ENCODE data around the gene CARD11.
"Not testable (repeated sequence)": the region's sequence is repeated elsewhere in the genome, so short reads cannot be mapped to it uniquely, and the experiment has no call there.

The CARD11 gene

DNA sequence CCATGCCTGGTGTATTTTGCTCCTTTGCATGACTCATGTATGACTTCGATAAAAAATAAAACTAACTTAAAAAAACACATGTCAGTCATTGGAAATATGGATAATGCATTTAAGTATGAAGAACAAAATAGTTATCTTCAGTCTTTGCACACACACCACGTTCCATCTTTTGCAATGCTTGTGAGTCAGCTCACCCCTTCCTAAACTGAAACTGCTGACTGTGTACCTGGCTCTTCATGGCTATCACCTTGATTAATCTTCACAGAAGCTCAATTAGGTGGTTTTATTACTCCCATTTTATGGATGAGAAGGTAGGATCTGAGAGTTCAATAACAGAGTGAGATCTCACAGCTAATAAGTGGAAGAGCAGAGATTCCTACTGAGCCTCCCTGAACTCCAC, 79.5 kb downstream of the CARD11 start:
- no peak for DNase-seq (ENCODE audit: low read depth, low spot score)

DNA sequence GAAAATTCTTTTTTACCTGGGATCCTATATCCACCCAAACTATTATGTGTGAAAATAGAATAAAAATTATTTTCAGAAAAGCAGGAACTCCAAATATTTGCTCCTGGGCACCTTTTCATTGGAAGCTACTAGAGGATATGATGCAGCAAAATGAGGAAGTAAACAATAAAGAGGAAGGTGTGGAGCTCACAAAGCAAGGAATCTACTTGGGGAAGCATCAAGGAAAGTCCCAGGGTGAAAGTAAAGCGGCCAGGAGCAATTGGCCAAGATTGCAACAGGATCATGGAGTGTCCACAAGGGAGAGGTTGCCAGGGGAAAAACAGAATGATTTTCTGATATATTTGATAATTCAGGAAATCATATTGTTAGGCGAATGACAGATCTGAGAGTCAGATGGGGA, 80.8 kb downstream of the CARD11 start:
- DNase-seq (ENCODE audit: low read depth, low spot score): no peak

DNA sequence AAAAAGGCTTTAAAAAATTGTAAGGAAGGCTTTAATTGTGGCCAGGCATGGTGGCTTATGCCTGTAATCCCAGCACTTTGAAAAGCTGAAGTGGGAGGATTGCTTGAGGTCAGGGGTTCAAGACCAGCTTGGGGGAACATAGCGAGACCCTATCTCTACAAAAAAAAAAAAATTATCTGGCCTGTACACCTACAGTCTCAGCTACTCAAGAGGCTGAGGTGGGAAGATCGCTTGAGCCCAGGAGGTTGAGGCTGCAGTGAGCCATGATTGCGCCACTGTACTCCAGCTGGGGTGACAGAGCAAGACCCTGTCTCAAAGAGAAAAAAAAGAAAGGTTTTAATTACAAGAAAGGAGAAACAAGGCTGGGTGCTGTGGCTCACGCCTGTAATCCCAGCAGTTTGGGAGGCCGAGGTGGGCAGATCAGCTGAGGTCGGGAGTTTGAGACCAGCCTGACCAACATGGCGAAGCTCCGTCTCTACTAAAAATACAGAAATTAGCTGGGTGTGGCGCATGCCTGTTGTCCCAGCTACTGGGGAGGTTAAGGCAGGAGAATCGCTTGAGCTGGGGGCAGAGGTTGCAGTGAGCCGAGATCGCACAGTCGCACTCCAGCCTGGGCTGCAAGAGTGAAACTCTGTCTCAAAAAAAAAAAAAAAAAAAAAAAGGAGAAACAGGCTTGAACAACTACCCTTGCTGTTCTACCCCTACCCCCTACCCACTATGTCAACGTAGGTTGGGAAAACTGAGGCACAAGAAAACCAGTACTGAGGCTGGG, 83.7 kb downstream of the CARD11 start:
- no peak for DNase-seq (ENCODE audit: low read depth, low spot score)

DNA sequence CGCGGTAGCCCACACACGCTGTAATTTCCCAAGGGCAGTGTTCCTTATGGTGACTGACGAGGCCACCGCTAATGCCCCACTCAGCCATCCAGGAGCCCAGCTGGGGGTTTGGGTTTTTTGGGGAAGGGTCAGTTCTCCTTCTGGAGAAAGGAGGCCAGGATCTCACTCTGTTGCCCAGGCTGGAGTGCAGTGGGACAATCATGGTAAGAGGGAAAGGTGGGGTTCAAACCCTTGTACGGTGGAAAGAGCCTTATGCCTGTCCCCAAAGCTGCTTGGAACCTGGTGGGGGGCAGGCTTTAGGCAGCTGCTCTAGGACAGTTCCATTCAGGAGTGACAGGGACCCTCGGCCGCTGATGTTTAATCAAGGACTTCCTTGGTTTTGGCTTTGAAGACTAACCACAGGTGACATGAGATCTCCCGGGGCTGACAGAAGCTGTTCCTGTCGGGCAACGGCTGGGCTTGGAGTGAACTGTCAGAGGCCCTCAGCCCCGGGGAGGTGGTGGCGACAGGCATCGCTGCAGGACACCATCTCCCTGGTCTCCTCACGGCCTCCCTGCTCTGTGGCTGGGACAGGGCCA, 84.5 kb downstream of the CARD11 start:
- no peak for DNase-seq (ENCODE audit: low read depth, low spot score)

DNA sequence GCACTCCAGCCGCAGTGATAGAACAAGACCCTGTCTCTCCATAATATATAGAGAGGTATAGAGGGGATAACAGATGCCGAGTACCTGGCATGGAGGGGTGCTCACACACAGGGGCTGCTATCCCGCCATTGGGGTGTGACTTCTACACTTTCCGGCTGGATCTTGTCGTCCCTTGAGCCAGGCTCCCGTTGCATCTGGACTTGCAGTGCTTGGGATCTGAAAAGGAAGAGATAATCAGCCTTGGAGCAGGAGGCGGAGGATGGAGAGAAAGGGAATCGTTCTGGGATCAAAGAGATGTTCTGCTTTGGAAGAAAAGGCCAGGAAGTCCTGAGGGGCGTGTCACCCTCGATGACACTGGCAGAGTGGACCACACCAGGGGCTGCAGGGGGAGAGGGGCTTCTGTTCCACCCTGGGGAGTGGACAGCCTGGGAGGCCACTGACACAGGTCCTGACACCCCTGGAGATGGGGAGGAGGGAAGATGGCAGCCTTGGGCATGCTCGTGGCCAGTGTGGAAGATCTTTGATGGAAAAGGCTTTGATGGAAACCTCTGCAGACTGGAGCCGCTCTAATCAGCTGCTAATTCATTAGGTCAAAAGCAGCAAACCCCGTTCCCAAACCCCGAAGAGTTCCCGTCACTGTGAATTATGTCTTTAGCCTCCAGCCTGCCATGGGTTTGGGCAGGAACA, 85.1 kb downstream of the CARD11 start:
- DNase-seq (ENCODE audit: low read depth, low spot score): no peak

DNA sequence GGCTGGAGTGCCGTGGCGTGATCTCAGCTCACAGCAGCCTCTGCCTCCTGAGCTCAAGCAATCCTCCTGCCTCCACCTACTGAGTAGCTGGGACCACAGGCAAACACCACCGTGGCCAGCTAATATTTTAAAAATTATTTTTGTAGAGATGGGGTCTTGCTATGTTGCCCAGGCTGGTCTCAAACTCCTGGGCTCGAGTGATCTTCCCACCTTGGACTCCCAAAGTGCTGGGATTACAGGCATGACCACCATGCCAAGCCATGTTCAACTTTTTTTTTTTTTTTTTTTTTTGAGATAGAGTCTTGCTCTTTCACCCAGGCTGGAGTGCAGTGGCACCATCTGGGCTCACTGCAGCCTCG, 86.3 kb downstream of the CARD11 start:
- DNase-seq (ENCODE audit: low read depth, low spot score): not testable (repeated sequence)

DNA sequence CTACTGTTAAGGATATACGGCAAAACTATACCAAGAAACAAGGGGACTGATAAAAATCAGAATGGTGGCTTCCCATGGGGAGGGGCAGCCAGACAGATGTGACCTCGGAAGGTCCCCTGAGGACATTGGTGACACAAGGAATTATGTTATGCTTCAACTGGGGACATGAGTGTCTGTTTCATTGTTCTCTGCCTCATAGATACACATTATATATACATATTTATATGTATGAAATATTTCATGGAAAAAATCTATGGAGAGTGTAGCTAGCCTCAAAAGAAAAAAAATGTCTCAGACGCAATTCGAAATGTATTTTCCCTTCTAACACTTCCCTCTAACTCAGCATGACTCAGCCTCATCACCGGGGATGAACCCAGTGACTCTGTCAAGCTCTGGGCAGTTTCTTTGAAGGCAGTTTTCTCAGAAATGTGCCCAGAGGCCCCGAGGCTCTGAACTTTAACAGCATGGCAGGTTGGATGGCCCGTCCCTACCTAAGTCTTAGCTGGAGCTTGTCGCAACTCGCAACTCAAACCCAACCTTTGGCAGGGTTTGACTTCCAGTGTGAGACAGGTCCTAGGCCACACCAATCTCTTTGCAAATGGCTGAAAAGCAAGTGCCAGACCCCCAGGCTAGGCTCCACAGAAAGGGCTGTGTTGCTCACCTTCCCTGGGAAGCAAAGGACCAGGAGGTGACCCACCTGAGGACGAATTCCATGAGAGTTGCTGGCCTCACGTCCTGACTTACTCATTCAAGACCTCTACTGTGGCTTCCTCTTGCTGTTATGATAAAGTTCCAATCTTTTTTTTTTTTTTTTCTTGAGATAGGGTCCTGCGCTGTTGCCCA, 86.9 kb downstream of the CARD11 start:
- DNase-seq (ENCODE audit: low read depth, low spot score): no peak

DNA sequence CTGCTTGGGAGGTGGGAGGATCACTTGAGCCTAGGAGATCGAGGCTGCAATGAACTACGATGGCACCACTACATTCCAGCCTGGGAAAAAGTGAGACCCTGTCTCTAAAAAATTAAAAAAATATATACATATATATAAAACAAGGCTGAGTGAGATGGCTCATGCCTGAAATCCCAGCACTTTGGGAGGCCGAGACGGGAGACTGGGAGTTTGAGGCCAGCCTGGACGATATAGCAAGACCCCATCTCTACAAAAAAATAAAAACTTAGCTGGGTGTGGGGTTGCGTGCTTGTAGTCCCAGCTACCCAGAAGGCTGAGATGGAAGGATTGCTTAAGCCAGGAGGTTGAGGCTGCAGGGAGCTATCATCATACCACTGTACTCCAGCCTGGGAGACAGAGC, 87.6 kb downstream of the CARD11 start:
- DNase-seq (ENCODE audit: low read depth, low spot score): no peak

DNA sequence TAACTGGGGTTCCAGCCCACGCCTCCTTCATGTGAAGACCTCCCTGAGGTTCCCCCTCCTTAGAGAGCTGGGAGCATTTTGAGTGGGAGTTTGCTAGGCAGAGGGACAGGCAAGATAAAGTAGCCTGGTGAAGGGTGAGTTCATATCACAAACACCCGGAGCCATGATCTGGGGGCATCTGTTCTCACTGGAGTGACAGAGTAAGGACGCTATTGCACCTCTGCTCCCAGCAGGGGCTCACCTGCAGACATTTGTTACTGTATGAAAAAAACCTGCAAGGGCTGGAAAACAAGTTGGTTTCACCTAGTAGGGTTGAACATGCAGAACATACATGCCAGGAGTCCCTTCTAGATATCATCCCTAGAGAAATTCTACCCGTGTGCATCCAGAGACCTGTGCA, 88.4 kb downstream of the CARD11 start:
- DNase-seq (ENCODE audit: low read depth, low spot score): no peak

DNA sequence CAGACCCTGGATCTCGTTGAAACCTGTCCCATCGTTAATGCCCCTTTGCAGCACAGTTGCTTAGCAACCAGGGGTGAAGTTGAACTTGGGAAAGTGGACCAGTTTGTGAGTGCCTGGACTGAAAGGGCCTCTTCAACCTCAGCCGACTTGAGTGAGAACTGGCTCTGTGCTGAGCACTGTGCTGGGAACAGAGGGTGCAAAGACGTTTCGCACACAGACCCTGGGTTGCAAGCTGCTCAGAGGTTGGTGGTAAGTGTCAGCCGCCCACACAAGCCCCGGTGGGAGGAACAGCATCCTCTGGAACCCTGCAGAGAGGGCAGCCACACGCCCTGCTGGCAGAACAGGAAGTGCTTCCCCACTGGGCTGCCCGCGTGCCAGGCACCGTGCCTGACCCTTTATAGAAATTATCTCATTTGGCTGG, 89.2 kb downstream of the CARD11 start:
- DNase-seq (ENCODE audit: low read depth, low spot score): no peak

DNA sequence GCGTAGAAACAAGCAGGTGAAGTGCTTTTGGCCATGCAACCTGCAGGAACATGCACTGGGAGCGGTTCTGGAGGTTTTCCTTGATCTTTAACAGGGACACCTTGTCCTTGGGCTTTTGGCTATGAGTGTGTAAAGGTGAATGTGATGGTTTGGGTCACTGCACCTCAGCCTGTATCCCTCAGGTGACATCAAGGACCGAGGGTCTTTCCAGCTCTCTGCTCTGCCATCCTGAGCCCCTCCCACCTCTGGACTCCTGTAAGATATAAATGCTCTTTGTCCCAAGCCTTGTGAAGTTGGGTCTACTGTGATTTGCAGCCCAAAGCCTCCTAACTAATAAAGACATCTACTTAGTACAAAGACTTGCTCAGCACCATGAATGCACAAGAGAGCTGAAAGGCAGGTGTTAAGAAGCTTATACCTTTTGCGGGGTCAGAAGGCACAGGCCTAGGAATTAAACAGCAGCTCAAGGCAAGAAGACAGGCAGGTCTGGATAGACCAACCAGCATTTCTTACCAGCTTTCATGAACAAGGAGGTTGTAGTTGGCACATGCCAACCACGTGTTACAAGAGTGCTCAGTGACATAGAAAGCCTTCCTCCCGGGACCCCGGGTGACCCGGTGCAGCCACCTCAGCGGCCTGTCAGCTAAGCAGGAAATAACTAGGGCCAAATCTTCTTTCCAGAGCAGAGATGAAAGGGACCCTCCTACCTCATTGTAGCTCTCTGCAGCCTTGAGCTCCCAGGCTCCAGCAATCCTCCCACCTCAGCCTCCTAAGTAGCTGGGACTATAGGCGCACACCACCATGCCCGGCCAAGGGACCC, 89.9 kb downstream of the CARD11 start:
- DNase-seq (ENCODE audit: low read depth, low spot score): no peak

DNA sequence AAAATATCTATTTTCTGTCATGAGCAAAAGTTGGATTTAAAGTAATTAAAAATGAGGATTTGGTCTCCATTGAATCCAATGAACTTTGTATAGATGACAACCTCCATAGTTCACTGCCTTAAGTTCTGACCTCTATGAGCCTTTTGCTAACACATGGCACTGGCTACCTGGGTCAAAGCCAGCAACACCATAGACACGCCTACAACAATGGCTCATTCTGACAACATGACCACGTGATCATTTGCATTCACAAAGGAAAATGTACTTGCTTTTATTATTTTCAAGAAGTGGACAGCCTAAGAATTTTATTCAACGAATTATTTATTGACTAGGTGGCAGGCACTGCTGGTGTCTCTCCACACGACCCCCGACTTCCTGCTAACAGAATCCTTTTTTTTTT, 90.6 kb downstream of the CARD11 start:
- no peak for DNase-seq (ENCODE audit: low read depth, low spot score)

DNA sequence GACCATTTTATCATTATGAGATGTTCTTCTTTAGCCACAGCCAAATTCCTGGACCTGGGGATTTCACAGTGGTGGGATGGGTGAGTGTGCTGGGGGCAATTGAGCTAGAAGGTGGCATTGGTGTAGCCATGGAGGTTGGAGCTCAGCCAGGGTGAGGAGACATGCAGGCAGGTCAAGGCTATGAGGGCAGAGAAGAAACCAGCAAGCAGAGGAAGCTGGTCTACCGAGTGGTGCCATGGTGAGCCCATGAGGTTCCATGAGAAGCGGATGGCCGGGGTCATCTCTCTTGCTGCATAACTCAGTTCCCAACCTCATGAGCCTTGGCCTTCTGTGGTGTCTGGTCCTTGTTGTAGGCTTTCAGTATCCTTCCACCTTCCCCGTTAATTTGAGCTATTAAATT, 91.4 kb downstream of the CARD11 start:
- no peak for DNase-seq (ENCODE audit: low read depth, low spot score)

DNA sequence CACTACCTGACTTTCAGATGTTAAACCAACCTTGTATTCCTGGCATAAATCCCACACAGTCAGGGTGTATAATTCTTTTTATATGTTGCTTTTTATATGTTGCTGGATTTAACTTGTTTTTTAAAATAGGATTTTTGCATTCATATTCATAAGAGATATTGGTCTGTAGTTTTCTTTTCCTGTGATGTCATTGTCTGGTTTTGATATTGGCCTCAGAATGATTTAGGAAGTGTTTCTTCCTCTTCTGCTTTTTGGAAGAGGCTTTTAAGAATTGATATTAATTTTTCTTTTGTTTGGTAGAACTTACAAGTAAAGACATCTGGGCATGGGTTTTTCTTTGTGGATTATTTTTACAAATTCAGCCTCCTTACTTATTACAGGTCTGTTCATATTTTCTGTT, 93.1 kb downstream of the CARD11 start:
- DNase-seq (ENCODE audit: low read depth, low spot score): no peak

DNA sequence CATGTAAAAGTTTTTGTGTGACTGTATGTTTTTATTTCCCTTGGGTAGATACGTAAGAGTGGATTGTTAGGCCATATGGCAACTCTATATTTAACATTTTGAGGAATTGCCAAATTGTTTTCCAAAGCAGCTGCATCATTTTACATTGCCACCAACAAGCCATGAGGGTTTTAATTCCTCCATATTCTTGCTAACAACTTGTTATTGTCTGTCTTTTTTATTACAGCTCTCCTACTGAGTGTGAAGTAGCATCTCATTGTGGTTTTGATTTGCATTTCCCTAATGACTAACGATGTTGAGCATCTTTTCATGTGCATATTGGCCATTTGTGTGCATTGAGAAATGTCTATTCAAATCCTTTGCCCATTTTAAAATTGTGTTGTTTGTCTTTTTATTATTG, 94.9 kb downstream of the CARD11 start:
- DNase-seq (ENCODE audit: low read depth, low spot score): no peak

DNA sequence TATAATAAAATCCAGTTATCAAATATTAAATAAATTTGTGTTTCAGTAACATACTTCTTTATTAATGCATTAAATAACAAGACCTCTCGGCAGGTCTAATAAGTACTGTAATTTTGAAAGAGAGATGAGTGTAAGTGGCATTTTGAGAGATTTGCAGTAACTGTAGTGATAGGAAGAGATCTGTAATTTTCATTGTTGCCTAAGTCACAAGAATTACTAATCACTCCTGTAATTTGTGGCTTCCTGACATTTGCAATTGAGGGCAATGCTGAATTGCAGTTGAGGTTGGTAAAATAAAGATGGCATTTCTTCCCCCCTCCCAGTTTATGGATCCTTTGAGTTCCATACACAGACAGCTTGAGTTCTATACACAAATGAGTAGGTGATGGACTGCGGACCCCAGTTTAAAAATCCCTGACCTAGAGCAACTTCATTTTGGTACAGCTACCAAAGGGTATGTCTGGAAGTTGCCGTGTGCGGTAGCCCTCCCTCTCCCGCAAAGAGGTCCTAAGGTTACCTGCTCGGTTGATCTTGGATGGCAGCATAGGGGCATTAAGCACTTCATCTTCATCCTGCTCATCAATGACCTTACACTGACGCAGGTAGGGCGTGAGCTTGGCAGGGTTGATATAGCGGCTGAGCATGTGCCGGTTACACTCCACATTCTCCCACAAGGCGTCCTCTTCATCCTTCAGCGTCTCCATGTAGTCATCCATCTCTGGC, 96.4 kb downstream of the CARD11 start:
- no peak for DNase-seq (ENCODE audit: low read depth, low spot score)

DNA sequence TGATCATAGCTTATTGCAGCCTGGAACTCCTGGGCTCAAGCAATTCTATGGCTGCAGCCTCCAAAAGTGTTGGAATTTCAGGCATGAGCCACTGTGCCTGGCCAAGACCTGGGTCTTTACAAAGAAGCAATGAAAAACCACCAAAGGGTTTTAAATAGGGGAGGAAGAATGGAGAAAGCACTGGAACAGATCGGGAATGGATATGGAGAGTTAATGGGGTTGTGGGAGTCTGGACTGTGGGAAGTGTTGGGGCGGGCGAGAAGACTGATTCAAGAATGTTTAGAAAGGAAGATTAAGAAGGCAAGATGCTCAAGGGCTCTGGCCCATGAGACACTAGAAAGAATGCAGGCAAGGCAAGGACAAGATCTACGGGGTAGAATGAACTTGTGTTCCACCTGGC, 98.5 kb downstream of the CARD11 start:
- DNase-seq (ENCODE audit: low read depth, low spot score): no peak

DNA sequence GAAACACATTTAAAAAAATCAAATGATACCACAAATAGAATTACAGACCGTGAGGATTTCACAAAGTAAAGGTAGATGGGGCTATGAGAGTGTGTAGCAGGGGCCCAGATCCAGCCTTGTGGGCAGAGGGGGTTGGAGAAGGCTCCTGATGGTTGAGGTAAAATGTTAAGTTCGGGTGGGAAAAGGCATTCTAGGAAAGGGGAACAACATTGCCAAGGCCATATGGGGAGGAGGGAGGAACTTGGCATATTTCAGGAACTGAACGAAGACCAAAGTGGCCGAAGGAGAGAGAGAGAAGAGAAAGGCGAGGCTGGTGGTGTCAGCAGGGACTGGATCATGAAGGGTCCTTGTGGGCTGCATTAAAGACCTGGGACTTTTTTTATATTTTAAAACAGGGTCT, 98.9 kb downstream of the CARD11 start:
- no peak for DNase-seq (ENCODE audit: low read depth, low spot score)

DNA sequence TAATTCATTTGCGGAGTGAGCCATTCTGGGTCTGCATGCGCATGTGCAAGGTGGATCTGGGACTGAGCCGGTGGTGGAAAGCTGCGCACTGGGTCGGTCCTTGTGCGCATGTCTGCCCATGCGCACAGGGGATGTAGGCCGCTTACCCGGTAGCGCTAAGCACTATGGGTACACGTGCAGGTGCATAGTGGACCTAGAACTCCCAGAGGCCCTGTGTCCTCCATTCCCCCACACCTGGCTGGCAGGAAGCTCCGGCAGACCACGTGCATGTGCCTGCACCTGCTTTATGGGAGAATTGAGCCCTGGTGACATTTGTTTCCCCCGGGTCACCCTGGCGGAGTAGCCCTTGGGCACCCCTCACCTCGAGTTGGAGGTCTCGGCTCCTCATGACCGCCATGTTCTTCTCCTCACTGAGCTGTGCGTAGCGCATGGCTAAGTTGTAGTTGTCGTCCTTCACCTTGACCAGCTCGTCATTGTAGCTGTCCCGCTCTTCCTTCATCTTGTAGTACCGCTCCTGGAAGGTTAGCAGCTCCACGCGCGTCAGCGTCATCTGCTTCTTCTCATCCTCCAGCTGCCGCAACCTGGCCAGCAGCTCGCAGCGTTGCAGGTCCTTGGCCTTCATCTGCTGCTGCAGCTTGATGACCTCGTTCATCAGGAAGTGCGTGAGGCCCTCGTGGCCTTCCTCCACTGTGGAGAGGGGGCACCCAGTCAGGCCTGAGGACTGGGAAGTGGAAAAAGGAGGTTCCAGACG, 99.6 kb downstream of the CARD11 start:
- no peak for DNase-seq (ENCODE audit: low read depth, low spot score)

All from activated naive CD8-positive, alpha-beta T cell treated with anti-CD3 and anti-CD28 coated beads, Interleukin-2, amount 50 U/mL, for 16 hours (primary cell).